H1 (cell line): ENCODE data around the gene HOXC11. TPM values are rescaled to one million over a fixed set of nuclear protein-coding genes. Genes with fewer than 3 reads are reported as not detected.

ENCODE experiments used
- ASH2L ChIP-seq: fragments of 200-600, 300-600 bp; sonication (generic); IDR thresholded peaks from one replicate; pipeline ENCODE4 v1.7.1; 2017; ENCODE audit warnings: low read length
- EGR1 ChIP-seq: IDR thresholded peaks from 2 replicates; pipeline ENCODE4 v1.6.1; 2011; ENCODE audit warnings: low read depth, low read length, borderline replicate concordance
- GABPA ChIP-seq: IDR thresholded peaks from 2 replicates; pipeline ENCODE4 v1.6.1; 2011; ENCODE audit warnings: mild to moderate bottlenecking, low read length, moderate library complexity, borderline replicate concordance; ENCODE audit not compliant: insufficient read depth
- KDM5A ChIP-seq: fragments of 200-600 bp; IDR thresholded peaks from 2 replicates; pipeline ENCODE4 v1.7.1; 2012; ENCODE audit warnings: mild to moderate bottlenecking, low read length, inconsistent platforms, mixed read lengths
- MAFK ChIP-seq: IDR thresholded peaks from 2 replicates; pipeline ENCODE4 v1.6.1; 2012; ENCODE audit warnings: low read depth, mild to moderate bottlenecking, improper control_type of control experiment, low read length
- NANOG ChIP-seq: IDR thresholded peaks from 2 replicates; pipeline ENCODE4 v1.6.1; 2011; ENCODE audit warnings: low read length, low read depth, mild to moderate bottlenecking, inconsistent platforms; ENCODE audit not compliant: insufficient read depth, poor library complexity, severe bottlenecking
- RNF2 ChIP-seq: fragments of 200-900, 300-1000 bp; sonication (generic); IDR thresholded peaks from 2 replicates; pipeline ENCODE4 v1.7.1; 2016; ENCODE audit warnings: borderline replicate concordance, low read depth, mild to moderate bottlenecking, antibody characterized with exemption, low read length; ENCODE audit not compliant: poor library complexity, severe bottlenecking; ENCODE audit errors: missing control alignments
- TAF1 ChIP-seq: IDR thresholded peaks from 2 replicates; pipeline ENCODE4 v1.6.1; 2011; ENCODE audit warnings: mild to moderate bottlenecking, low read depth, low read length
- TBP ChIP-seq: IDR thresholded peaks from 2 replicates; pipeline ENCODE4 v1.6.1; 2011; ENCODE audit warnings: low read depth, low read length, improper control_type of control experiment
- YY1 ChIP-seq: IDR thresholded peaks from 2 replicates; pipeline ENCODE4 v1.6.1; 2011; ENCODE audit warnings: low read depth, mild to moderate bottlenecking, low read length
- microRNA counts: library from miRNA; unstranded; fragments of <30 nt; microRNA quantifications from one replicate; lab custom pipeline; 2015
- microRNA-seq, 2 experiments: library from miRNA; unstranded; fragments of <30 nt; microRNA quantifications; one replicate each; pipeline versions ENCODE4 to v1.2.0, GENCODE V29; 2016 to 2020; ENCODE audit warnings: borderline microRNAs expressed in 2 of 2, borderline number of aligned reads in 2 of 2, borderline replicate concordance in 1 of 2
- polyA plus RNA-seq, 7 experiments: library from polyadenylated mRNA; depleted of rRNA in 3 of 7; stranded (reverse) in 5 of 7; unstranded in 2 of 7; fragments of >200 nt in 5 of 7; fragments of 200-250 nt in 2 of 7; gene quantifications; 1 replicate in 5 of 7; 2 replicates in 1 of 7; 4 replicates in 1 of 7; pipeline versions ENCODE4 v1.2.1 to v1.2.3, GENCODE V29; 2011 to 2013; ENCODE audit warnings: missing spikeins in 2 of 7, mixed read lengths in 2 of 7
- small RNA-seq: library from polyadenylated mRNA; stranded (forward); fragments of <200 nt; extraction: miRNeasy Mini kit (QIAGEN cat#:217004); gene quantifications from one replicate; pipeline ENCODE3, GENCODE V24; 2013; ENCODE audit not compliant: insufficient read depth
- total RNA-seq: library from RNA; stranded (reverse); fragmentation: NEBNext Ultra II Directional; extraction: Animal tissue kit (Norgen Biotek cat#: 25700); gene quantifications from 2 replicates; pipeline ENCODE4 v1.2.1, GENCODE V29; 2021

HOXC11 gene
- total and polyA plus RNA-seq, 2 of the 8 experiments (the other 6 are each of a cell fraction or from before 2014, with no cell fraction given) = not detected

GRCh38 chr12:54026640-54027441 is 53.9 kb downstream of the HOXC11 start (continued):
- no peak for TF ChIP-seq YY1
- no peak for TF ChIP-seq KDM5A
- no peak for TF ChIP-seq EGR1
- TF ChIP-seq RNF2 = peak; percentile 90
- no peak for TF ChIP-seq ASH2L
- no peak for TF ChIP-seq TAF1
- no peak for TF ChIP-seq TBP
- no peak for TF ChIP-seq GABPA
- no peak for TF ChIP-seq NANOG
- no peak for TF ChIP-seq MAFK

MicroRNA genes within 50 kb of the gene (microRNA counts, 767-probe panel; counts per million panel counts)
- 879 counts per million, percentile 95 among the panel's probes with 10 or more counts for microRNA hsa-miR-196a-5p (lab: Ali Mortazavi, UCI)

Small RNA genes lying within 50 kb of the gene (microRNA-seq; reads per million reads assigned to microRNA genes)
- 0 to 0.46 reads per million in 2 experiments for gene MIR196A2

Small RNA genes lying within 50 kb of the gene (small RNA-seq; reads per million reads assigned to genes)
- gene AC012531.3 (not detected), gene AC012531.4 (not detected), gene MIR196A2 (not detected), gene RF01905 (not detected), gene RF01906 (not detected)

Other genes with a start within 250 kb of the HOXC11 start
- 18.7 and 20.3 TPM in 2 replicates for gene CALCOCO1, start 245.7 kb upstream of the HOXC11 start, total RNA-seq
- gene CALCOCO1, start 245.7 kb upstream of the HOXC11 start, polyA plus RNA-seq (2011; rRNA removed) = 35.3 and 39.3 TPM in 2 replicates
- not detected in 2 replicates for gene CISTR, start 221.1 kb upstream of the HOXC11 start, total RNA-seq
- not detected in 2 replicates for gene CISTR, start 221.1 kb upstream of the HOXC11 start, polyA plus RNA-seq (2011; rRNA removed)
- gene HOXC13, start 34.3 kb upstream of the HOXC11 start, total RNA-seq = 0.13 TPM in 1 of 2 replicates, not detected in the other
- gene HOXC13, start 34.3 kb upstream of the HOXC11 start, polyA plus RNA-seq (2011; rRNA removed) = 0.02 TPM in 1 of 2 replicates, not detected in the other
- gene HOXC12, start 18.2 kb upstream of the HOXC11 start, total RNA-seq = not detected in 2 replicates
- gene HOXC12, start 18.2 kb upstream of the HOXC11 start, polyA plus RNA-seq (2011; rRNA removed) = not detected in 2 replicates
- gene HOTAIR, start 1.8 kb downstream of the HOXC11 start, total RNA-seq = not detected in 2 replicates
- not detected in 2 replicates for gene HOTAIR, start 1.8 kb downstream of the HOXC11 start, polyA plus RNA-seq (2011; rRNA removed)
- gene HOXC10, start 12.0 kb downstream of the HOXC11 start, total RNA-seq = not detected in 2 replicates
- gene HOXC10, start 12.0 kb downstream of the HOXC11 start, polyA plus RNA-seq (2011; rRNA removed) = not detected in 2 replicates
- not detected in 2 replicates for gene HOXC9, start 27.0 kb downstream of the HOXC11 start, total RNA-seq
- not detected in 2 replicates for gene HOXC9, start 27.0 kb downstream of the HOXC11 start, polyA plus RNA-seq (2011; rRNA removed)
- not detected in 2 replicates for gene HOXC8, start 35.9 kb downstream of the HOXC11 start, total RNA-seq
- gene HOXC8, start 35.9 kb downstream of the HOXC11 start, polyA plus RNA-seq (2011; rRNA removed) = not detected in 2 replicates
- not detected in 2 replicates for gene HOXC6, start 55.3 kb downstream of the HOXC11 start, total RNA-seq
- gene HOXC6, start 55.3 kb downstream of the HOXC11 start, polyA plus RNA-seq (2011; rRNA removed) = not detected in 2 replicates
- not detected in 2 replicates for gene HOXC5, start 59.9 kb downstream of the HOXC11 start, total RNA-seq
- gene HOXC5, start 59.9 kb downstream of the HOXC11 start, polyA plus RNA-seq (2011; rRNA removed) = not detected in 2 replicates
- gene HOXC4, start 80.7 kb downstream of the HOXC11 start, total RNA-seq = not detected in 2 replicates
- not detected in 2 replicates for gene HOXC4, start 80.7 kb downstream of the HOXC11 start, polyA plus RNA-seq (2011; rRNA removed)
- gene SMUG1, start 215.9 kb downstream of the HOXC11 start, total RNA-seq = 15.8 and 18.6 TPM in 2 replicates
- gene SMUG1, start 215.9 kb downstream of the HOXC11 start, polyA plus RNA-seq (2011; rRNA removed) = 35.0 and 35.7 TPM in 2 replicates